VCaP (cell line): Measurements from ENCODE around the gene GBGT1.

Experiments
- H3K27ac ChIP-seq: fragments of 450-650 bp; 2 replicates; pipeline ENCODE4 v1.5.1; 2017
- CTCF ChIP-seq: fragments of 450-650 bp; conservative IDR thresholded peaks from 2 replicates; pipeline ENCODE4 v1.5.1; 2017; ENCODE audit warnings: mild to moderate bottlenecking, moderate library complexity

The GBGT1 gene

GRCh38 chr9:133131506-133131905 lies 32.2 kb downstream of the GBGT1 start:
- no peak for TF ChIP-seq CTCF
- H3K27ac ChIP-seq, result peak overlapping the region; percentile 89; the same call in 1 of the 2 replicates

- H3K27ac ChIP-seq, result 0 out of 2 replicates have a peak overlapping the region, but pooled peaks have one; percentile 89
- TF ChIP-seq CTCF, result no peak
Observed at GRCh38 chr9:133130685-133131244, 32.9 kb downstream of the GBGT1 start.

GRCh38 chr9:133129001-133129795 lies 34.5 kb downstream of the GBGT1 start:
- peak overlapping the region; percentile 59 for H3K27ac ChIP-seq
- TF ChIP-seq CTCF, result no peak

GRCh38 chr9:133128152-133128551 lies 35.6 kb downstream of the GBGT1 start:
- peak overlapping the region; percentile 59 for H3K27ac ChIP-seq
- no peak for TF ChIP-seq CTCF

- TF ChIP-seq CTCF, result no peak
- no peak overlapping the region for H3K27ac ChIP-seq
Observed at GRCh38 chr9:133127340-133127981, 36.3 kb downstream of the GBGT1 start.

GRCh38 chr9:133126697-133127339 lies 36.9 kb downstream of the GBGT1 start:
- H3K27ac ChIP-seq, result no peak overlapping the region
- TF ChIP-seq CTCF, result no peak
